ENCODE measurements around the gene PRMT1.
"Not testable (repeated sequence)": the region's sequence is repeated elsewhere in the genome, so short reads cannot be mapped to it uniquely, and the experiment has no call there.

Gene PRMT1

GRCh38 chr19:49677231-49677900 lies at the start of gene PRMT1:
Gene PRMT1, plus strand, starts transcription at chr19:49677271. Its CDS starts 10 bp downstream, at chr19:49677281.
- peak; percentile 49 for DNase-seq (ENCODE audit: low spot score)

GRCh38 chr19:49629659-49630058 lies 47.4 kb upstream of the PRMT1 start:
- DNase-seq (ENCODE audit: low spot score): no peak

DNA sequence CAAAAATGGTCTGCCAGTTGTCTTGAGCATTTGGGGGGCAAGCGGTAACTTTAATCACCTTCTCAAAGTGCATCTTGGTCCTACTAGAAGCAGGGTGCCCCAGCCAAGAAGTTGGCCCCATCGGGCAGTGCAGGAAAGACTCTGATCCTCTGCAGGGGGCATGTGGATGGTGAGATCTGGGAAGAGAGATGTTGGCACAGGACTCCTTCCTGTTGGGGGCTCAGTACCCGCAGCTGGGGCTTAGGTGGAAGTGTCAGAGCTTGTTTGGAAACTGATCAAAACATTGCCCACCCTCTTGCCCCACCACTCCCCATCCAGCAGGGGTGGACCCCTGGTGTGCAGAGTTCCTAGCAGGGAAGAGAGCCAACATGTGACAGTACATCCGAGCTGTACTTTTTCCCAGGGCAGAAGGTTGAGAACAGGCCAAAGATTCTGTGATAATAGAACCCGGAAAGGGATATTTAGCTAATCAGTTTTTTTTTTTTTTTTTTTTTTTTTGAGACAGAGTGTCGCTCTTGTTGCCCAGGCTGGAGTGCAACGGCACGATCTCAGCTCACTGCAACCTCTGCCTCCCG lies 46.0 kb upstream of the PRMT1 start:
- no peak for DNase-seq (ENCODE audit: low spot score)

DNA sequence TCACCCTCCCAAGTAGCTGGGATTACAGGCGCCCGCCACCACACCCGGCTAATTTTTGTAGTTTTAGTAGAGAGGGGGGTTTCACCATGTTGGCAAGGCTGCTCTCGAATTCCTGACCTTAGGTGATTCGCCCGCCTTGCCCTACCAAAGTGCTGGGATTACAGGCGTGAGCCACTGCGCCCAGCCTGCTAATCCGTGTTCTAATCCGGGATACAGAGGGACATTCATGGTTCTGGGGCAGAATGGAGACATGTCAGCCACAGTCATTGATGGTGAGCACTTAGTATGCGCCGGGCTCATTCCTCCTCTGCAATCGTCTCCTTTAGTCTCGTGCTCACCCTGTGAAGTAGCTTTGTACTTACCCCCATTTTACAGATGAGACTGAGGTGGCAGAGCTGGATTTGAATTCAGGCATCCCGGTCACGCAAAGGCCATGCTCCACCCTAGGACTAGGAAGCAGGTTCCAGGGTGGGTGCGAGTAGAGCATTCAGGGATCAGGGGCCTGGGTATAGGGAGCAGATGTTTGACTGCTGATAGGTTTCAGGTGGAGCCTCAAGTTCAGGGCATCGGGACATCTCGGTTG lies 45.4 kb upstream of the PRMT1 start:
- no peak for DNase-seq (ENCODE audit: low spot score)

GRCh38 chr19:49632576-49632975 lies 44.5 kb upstream of the PRMT1 start:
- DNase-seq (ENCODE audit: low spot score): no peak

GRCh38 chr19:49633273-49633672 lies 43.8 kb upstream of the PRMT1 start:
- DNase-seq (ENCODE audit: low spot score): not testable (repeated sequence)

DNA sequence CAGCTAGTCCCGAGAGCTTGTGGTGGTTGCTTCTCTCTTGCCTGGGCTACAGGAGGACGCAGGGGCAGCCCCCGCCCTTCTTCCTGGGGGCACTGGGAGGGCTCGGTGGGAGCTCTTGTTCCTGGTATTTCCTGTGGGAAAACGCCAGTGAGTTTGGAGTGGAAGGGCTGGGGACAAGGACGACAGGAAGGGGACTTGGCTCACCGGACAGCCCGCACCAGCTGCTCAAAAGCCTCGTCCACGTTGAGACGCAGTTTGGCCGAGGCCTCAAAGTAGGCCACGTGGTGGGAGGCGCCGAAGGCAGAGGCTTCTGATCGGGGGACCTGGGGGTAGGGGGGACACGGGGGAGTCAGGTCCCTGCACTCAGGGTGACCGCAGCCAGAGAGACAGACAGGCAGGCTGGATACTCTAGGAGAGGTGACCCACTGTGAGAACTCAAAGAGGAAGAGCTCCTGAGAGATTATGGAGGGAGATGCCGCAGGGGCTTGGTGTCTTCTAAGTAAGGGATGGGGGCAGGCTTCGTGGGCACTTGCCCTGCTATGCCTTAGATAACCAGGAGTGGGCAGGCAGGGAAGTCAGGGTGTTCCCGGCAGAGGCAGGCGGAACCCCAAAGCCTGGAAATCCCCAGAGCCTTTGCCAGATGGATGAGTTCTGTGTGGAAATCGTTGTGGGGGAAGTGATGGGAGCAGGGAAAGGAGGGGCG lies 41.4 kb upstream of the PRMT1 start:
- no peak for DNase-seq (ENCODE audit: low spot score)

DNA sequence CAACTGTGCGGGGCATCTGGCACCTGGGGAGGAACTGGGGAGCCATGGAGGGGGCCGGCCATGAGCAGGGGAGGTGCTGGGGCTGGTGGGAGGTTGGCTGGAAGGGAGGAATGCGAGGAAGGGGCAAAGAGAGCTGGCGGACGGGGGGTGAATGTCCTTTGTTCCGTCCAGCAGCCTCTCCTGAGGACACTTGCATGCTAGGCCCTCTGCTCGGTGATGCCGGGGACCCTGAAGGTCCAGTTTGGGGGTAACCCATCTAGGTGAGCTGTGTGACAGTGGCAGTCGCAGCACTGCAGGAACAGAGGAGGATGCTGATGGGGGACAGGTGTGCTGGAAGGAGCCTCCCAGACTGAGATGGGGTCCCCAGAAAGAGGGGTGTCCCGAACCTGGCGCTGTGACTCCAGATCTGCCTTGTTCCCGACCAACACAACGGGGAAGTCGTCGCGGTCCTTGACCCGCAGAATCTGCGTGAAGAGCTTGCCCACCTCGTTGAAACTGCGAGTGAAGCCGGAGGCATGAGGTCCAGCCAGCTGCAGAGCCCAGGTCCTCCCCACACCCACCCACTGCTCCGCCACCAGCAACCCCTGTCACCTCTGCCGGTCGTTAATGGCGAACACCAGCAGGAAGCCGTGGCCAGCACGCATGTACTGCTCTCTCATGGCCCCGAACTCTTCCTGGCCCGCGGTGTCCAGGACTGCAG lies 40.7 kb upstream of the PRMT1 start:
- no peak for DNase-seq (ENCODE audit: low spot score)

DNA sequence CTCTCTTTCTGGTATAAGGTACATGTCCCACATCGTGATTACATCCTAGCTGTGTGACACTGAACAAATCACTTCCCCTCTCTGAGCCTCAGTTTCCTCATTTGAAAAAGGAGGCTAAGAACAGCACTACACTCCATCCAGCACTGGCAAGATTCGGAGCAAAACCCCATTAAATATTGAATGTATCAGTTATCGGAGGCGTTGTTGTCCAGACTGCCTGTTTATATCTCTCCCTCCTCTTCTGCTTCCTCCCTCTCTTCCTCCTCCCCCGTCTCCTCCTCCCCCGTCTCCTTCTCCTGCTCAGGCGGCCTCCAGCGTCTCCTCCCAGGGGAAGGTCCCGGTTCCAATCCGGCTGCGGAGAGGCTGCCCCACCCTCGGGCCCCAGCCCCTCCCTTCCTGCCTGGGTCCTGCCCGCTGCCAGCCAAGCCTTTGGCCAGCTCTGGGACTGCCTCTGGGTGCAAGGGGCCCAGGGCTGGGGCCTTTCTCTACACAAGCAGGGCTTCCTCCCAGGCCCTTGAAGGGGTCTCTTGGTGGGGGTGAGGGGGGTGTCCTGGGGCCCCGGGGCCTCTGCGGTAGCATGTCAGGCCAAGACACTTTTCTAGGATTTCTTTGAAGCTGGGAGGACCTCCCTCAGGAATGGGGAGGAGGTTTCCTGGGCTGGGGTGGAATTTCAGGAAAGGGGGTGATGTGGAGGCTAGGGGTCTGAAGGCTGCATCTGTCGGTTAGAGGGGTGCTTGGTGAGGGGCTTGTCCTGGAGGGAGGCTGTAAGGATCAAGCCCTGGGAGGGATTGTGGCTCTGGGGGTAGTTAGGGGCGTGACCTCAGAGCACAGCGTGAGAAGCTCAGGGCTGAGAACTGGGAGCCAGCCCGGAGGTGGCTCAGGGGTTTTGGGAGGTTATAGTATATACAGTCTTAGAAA lies 39.0 kb upstream of the PRMT1 start:
- DNase-seq (ENCODE audit: low spot score): no peak

DNA sequence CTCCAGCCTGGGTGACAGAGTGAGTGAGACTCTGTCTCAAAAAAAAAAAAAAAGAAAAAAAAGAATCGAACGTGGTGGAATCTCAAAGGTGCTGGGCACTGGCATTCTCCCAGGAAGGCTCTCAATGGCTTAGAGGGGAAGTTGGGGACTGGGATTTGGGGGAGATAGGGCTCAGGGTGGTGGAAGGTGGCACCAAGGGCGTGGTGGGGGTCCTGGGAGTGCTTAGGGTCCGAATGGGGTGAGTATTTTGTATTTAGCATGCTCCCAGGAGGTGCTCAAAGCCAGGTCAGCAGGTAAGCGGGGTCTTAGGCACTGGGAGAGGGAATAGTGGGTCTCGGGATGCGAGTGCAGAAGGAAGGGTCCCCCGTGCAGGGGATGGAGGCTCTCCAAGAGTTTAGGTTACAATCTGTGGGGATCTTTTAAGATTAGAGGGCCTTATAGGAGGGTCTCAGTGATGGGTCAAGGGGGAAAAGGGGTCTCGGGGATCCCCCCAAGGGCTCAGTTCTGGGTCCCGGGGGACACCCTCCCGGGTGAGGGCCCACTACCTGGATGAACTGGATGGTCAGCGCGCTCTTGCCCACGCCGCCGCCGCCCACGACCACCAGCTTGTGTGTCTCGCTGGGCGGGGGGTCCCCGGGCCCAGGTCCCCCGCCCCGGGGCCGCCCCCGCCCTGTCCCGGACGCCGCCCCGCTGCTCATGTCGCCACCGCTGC lies 37.5 kb upstream of the PRMT1 start:
- no peak for DNase-seq (ENCODE audit: low spot score)

DNA sequence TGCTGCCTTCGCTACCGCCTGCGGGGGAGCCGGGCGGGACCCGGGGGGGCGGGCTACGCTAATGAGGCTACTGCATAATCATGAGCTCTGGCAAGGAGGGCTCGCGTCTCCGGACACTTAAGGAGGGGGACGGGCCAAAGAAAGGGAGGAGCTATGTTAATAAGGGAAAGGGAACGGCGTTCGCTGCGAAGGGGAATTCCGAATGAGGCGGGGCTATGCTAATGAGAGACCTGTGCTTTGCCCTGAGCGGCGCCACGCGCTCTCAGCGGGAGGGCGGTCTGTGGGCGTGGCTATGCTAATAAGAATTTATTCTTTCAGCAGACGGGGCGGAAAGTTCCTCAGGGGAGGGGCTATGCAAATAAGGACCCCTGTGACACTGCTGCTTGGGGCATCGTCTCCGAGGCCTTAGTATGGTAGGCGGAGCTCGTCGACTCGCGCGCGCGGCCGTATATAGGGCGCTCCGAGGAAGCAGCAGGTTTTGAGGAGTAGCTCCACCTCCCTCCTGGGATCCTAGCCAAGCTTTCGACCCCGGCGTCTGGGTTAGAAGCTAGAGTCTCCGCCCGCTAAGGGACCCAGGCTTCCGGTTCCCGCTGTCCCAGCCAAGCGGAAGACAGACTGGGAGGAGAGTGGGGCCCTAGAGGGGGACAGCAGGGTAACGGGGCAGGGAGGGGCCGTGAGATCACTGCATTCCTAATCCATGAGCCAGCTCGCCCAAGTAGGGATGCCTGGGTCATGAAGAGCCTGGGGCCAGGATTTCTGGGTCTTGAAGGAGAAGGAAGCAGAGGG lies 36.8 kb upstream of the PRMT1 start, which contains the start of gene RRAS:
RRAS (minus strand) TSS at position 31 of the 786 bp plus-strand sequence. CDS start 45 bp downstream, outside the sequence.
- peak; percentile 100 for DNase-seq (ENCODE audit: low spot score)

- peak; percentile 99 for DNase-seq (ENCODE audit: low spot score)
Measured at GRCh38 chr19:49641688-49642491, 35.2 kb upstream of the PRMT1 start, which contains the start of gene SCAF1. Gene SCAF1, plus strand, starts transcription at chr19:49642209. Its CDS starts 2,818 bp downstream, at chr19:49645027.

GRCh38 chr19:49642492-49643035 lies 34.5 kb upstream of the PRMT1 start:
- DNase-seq (ENCODE audit: low spot score): no peak

DNA sequence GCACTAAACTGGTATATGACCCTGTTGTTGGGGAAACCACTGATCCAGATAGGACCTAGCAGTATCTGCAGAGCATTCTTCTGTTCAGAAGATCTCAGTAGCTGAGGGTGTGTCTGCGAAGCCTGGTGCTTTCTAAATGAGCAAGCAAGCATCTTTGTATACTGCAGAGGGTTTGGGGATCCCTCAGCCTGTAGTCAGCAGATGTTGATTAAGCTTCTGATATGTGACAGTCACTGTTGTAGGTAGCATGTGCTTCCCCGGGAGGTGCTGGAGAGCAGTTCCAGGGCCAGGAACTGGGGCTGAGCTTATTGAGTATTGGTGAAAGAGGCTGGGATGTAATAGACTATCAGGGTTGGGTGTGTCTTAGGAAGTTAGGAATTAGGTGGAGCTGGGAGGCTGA lies 33.6 kb upstream of the PRMT1 start:
- peak; percentile 82 for DNase-seq (ENCODE audit: low spot score)

- DNase-seq (ENCODE audit: low spot score): no peak
Measured at GRCh38 chr19:49645592-49645991, 31.5 kb upstream of the PRMT1 start.

DNA sequence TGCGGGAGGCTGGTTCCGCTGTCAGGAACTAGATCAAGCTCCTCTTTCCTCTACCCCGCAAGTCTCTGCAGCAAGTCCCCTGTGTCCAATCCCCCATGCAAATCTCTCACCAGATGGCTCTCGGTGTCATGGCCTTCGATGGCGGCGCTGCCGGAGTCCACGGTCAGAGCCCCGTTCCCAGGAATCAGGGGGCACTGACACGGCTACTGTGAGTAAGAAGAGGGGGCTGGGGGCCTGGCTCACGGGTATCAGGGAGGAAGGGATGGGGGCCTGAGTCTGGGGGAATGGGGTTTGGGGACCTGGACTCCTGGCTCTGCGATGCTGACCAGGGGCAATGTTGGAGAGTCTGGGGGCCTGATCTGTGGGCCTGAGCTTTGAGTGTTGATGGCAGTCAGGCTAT lies 31.1 kb upstream of the PRMT1 start:
- DNase-seq (ENCODE audit: low spot score): no peak

DNA sequence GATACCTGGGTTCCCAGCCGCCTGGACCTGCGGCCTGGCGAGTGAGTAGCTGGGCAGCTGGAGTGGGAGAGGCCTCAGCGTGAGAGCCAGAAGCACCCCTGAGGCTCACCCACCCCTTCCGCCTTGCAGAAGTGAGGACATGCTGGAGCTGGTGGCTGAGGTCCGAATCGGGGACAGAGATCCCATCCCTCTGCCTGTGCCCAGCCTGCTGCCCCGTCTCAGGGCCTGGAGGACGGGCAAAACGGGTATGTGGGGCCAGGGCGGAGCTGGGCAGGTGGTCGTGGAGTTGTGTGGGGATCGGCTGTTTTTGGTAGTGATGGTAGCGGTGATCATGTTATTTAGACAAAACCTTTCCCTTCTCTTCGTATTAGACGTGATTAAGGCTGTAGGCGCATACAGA lies 30.5 kb upstream of the PRMT1 start:
- DNase-seq (ENCODE audit: low spot score): no peak

DNA sequence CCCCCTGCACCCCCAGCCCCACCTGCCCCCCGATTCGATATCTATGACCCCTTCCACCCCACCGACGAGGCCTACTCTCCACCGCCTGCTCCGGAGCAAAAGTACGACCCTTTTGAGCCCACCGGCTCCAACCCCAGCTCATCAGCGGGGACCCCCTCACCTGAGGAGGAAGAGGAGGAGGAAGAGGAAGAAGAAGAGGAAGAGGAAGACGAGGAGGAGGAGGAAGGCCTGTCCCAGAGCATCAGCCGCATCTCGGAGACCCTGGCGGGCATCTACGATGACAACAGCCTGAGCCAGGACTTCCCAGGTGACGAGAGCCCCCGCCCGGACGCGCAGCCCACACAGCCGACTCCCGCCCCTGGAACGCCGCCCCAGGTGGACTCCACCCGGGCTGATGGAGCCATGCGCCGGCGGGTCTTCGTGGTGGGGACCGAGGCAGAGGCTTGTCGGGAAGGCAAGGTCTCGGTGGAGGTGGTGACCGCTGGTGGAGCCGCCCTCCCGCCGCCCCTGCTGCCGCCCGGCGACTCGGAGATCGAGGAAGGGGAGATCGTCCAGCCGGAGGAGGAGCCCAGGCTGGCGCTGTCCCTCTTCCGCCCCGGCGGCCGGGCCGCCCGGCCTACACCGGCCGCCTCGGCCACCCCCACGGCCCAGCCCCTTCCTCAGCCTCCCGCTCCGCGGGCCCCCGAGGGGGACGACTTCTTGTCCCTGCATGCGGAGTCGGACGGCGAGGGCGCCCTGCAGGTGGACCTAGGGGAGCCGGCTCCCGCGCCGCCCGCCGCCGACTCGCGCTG lies 25.8 kb upstream of the PRMT1 start:
- DNase-seq (ENCODE audit: low spot score): no peak

All from activated CD4-positive, alpha-beta T cell treated with anti-CD3 and anti-CD28 coated beads, Interleukin-2, Interleukin-4, amounts not matched to agents 100 ng/mL and 50 ng/mL, durations not matched to agents 16 hours and 8 hours (primary cell).